ENCODE measurements around the gene FBXO11. TPM values are rescaled to one million over a fixed set of nuclear protein-coding genes. Genes with fewer than 3 reads are reported as not detected.
A peak's percentile ranks its signal among the peaks of the same experiment; 100 is the strongest.
"Not testable (repeated sequence)": the region's sequence is repeated elsewhere in the genome, so short reads cannot be mapped to it uniquely, and the experiment has no call there.

Gene FBXO11
- polyA plus RNA-seq, 1 donor (not counting 4 experiments of a cell fraction or from before 2014, with no cell fraction given), result 45.5 TPM

- no peak for DNase-seq (ENCODE audit: low read depth, low spot score)
- H3K27ac ChIP-seq (ENCODE audit: control insufficient read depth, insufficient read depth, low read length), result no peak overlapping the region
- H3K9ac ChIP-seq (ENCODE audit: control insufficient read depth, extremely low read depth, insufficient read depth, low read length), result no peak overlapping the region
- H2AFZ ChIP-seq (ENCODE audit: control insufficient read depth, low read length), result no peak overlapping the region
- H3K9me3 ChIP-seq (ENCODE audit: control insufficient read depth, low read depth, low read length), result no peaks in the 10 kb centered on the region
- peak overlapping the region; percentile 17 for H3K4me2 ChIP-seq (ENCODE audit: control insufficient read depth, extremely low read depth, insufficient read depth, low read depth, low read length)
- FAIRE-seq, result peak; percentile 43
- dilution Hi-C loops (cut with MboI; ENCODE audit: extremely low pct_ligation_motif_present, low sequenced_read_pairs), result no loop called here
- no peak overlapping the region for H3K4me3 ChIP-seq (ENCODE audit: control insufficient read depth in 2 of 3, extremely low read depth in 1 of 3, insufficient read depth in 2 of 3, low read depth in 1 of 3, low read length in 3 of 3)
- peaks cover 14% of the 10 kb centered on the region for H3K4me1 ChIP-seq (ENCODE audit: control insufficient read depth, extremely low read depth, insufficient read depth, low read length)
- H4K20me1 ChIP-seq (ENCODE audit: control insufficient read depth, extremely low read depth, insufficient read depth, low read length), result peaks cover 3% of the 10 kb centered on the region
- peaks cover 95% of the 10 kb centered on the region for H3K79me2 ChIP-seq (ENCODE audit: control insufficient read depth, insufficient read depth, low read length)
- no peaks in the 10 kb centered on the region for H3K36me3 ChIP-seq (ENCODE audit: control insufficient read depth in 2 of 2, extremely low read depth in 1 of 2, insufficient read depth in 2 of 2, low read length in 2 of 2)
- H3K27me3 ChIP-seq (ENCODE audit: control insufficient read depth, extremely low read depth, insufficient read depth, low read length), result no peaks in the 10 kb centered on the region
- TF ChIP-seq EZH2 (IDR thresholded peaks at IDR 0.05; ENCODE audit: low read length) (no peak), CTCF (optimal IDR thresholded peaks at IDR 0.05 in 1 of 3, IDR thresholded peaks at IDR 0.05 in 1 of 3, conservative IDR thresholded peaks at IDR 0.05 in 1 of 3; ENCODE audit: extremely low read depth in 1 of 3, insufficient read depth in 2 of 3, low read length in 3 of 3) (no peak)
- H3K9me1 ChIP-seq (ENCODE audit: control insufficient read depth, extremely low read depth, insufficient read depth, low read length), result no peaks in the 10 kb centered on the region
These were observed 6.1 kb downstream of the FBXO11 start for GRCh38 chr2:47899915-47900816.

- Histone ChIP-seq H3K27me3 (ENCODE audit: control insufficient read depth, extremely low read depth, insufficient read depth, low read length) (no peaks in the 10 kb centered on the region), H3K4me2 (ENCODE audit: control insufficient read depth, extremely low read depth, insufficient read depth, low read depth, low read length) (peak overlapping the region; percentile 41), H2AFZ (ENCODE audit: control insufficient read depth, low read length) (no peak overlapping the region), H3K4me1 (ENCODE audit: control insufficient read depth, extremely low read depth, insufficient read depth, low read length) (peaks cover 11% of the 10 kb centered on the region), H3K9me3 (ENCODE audit: control insufficient read depth, low read depth, low read length) (no peaks in the 10 kb centered on the region), H3K27ac (ENCODE audit: control insufficient read depth, insufficient read depth, low read length) (peak overlapping the region; percentile 12), H3K9me1 (ENCODE audit: control insufficient read depth, extremely low read depth, insufficient read depth, low read length) (peaks cover 2% of the 10 kb centered on the region), H3K4me3 (ENCODE audit: control insufficient read depth in 2 of 3, extremely low read depth in 1 of 3, insufficient read depth in 2 of 3, low read depth in 1 of 3, low read length in 3 of 3) (peak overlapping the region in 1 of 3 experiments; percentile 6), H3K36me3 (ENCODE audit: control insufficient read depth in 2 of 2, extremely low read depth in 1 of 2, insufficient read depth in 2 of 2, low read length in 2 of 2) (no peaks in the 10 kb centered on the region), H4K20me1 (ENCODE audit: control insufficient read depth, extremely low read depth, insufficient read depth, low read length) (peaks cover 1% of the 10 kb centered on the region), H3K9ac (ENCODE audit: control insufficient read depth, extremely low read depth, insufficient read depth, low read length) (no peak overlapping the region), H3K79me2 (ENCODE audit: control insufficient read depth, insufficient read depth, low read length) (peaks cover 95% of the 10 kb centered on the region)
- DNase-seq (ENCODE audit: low read depth, low spot score) (no peak), FAIRE-seq (no peak)
- TF ChIP-seq CTCF (optimal IDR thresholded peaks at IDR 0.05 in 1 of 3, IDR thresholded peaks at IDR 0.05 in 1 of 3, conservative IDR thresholded peaks at IDR 0.05 in 1 of 3; ENCODE audit: extremely low read depth in 1 of 3, insufficient read depth in 2 of 3, low read length in 3 of 3), result no peak
- TF ChIP-seq EZH2 (IDR thresholded peaks at IDR 0.05; ENCODE audit: low read length), result no peak
- dilution Hi-C loops (cut with MboI; ENCODE audit: extremely low pct_ligation_motif_present, low sequenced_read_pairs), result no loop called here
These were observed 8.2 kb downstream of the FBXO11 start for GRCh38 chr2:47897883-47898731.

GRCh38 chr2:47897191-47897882 lies 9.0 kb downstream of the FBXO11 start:
- H3K4me3 ChIP-seq (ENCODE audit: control insufficient read depth in 2 of 3, extremely low read depth in 1 of 3, insufficient read depth in 2 of 3, low read depth in 1 of 3, low read length in 3 of 3); H3K9me3 ChIP-seq (ENCODE audit: control insufficient read depth, low read depth, low read length); H4K20me1 ChIP-seq (ENCODE audit: control insufficient read depth, extremely low read depth, insufficient read depth, low read length); DNase-seq (ENCODE audit: low read depth, low spot score); H3K9me1 ChIP-seq (ENCODE audit: control insufficient read depth, extremely low read depth, insufficient read depth, low read length); FAIRE-seq; H3K9ac ChIP-seq (ENCODE audit: control insufficient read depth, extremely low read depth, insufficient read depth, low read length); H2AFZ ChIP-seq (ENCODE audit: control insufficient read depth, low read length); H3K4me2 ChIP-seq (ENCODE audit: control insufficient read depth, extremely low read depth, insufficient read depth, low read depth, low read length); dilution Hi-C loops (cut with MboI; ENCODE audit: extremely low pct_ligation_motif_present, low sequenced_read_pairs); H3K4me1 ChIP-seq (ENCODE audit: control insufficient read depth, extremely low read depth, insufficient read depth, low read length); H3K27me3 ChIP-seq (ENCODE audit: control insufficient read depth, extremely low read depth, insufficient read depth, low read length); H3K36me3 ChIP-seq (ENCODE audit: control insufficient read depth in 2 of 2, extremely low read depth in 1 of 2, insufficient read depth in 2 of 2, low read length in 2 of 2): not testable (repeated sequence)
- H3K79me2 ChIP-seq (ENCODE audit: control insufficient read depth, insufficient read depth, low read length), result peaks cover 95% of the 10 kb centered on the region
- peak overlapping the region; percentile 5 for H3K27ac ChIP-seq (ENCODE audit: control insufficient read depth, insufficient read depth, low read length)
